Ishikawa (cell line): Measurements from ENCODE around the gene MARK3.

Source experiments
- CEBPB ChIP-seq: IDR thresholded peaks from 2 replicates; pipeline ENCODE4 v1.6.1; 2012
- CREB1 ChIP-seq: IDR thresholded peaks from 2 replicates; pipeline ENCODE4 v1.6.1; 2012; ENCODE audit warnings: low read depth
- EP300 ChIP-seq: IDR thresholded peaks from 2 replicates; pipeline ENCODE4 v1.6.1; 2012; ENCODE audit warnings: borderline replicate concordance
- MAX ChIP-seq: IDR thresholded peaks from 2 replicates; pipeline ENCODE4 v1.6.1; 2012
- RAD21 ChIP-seq: IDR thresholded peaks from 2 replicates; pipeline ENCODE4 v1.6.1; 2012; ENCODE audit warnings: low read depth
- REST ChIP-seq: IDR thresholded peaks from 2 replicates; pipeline ENCODE4 v1.6.1; 2012; ENCODE audit warnings: low read depth, mild to moderate bottlenecking
- TAF1 ChIP-seq: IDR thresholded peaks from 2 replicates; pipeline ENCODE4 v1.6.1; 2012; ENCODE audit warnings: low read depth, mild to moderate bottlenecking
- TCF12 ChIP-seq: IDR thresholded peaks from 2 replicates; pipeline ENCODE4 v1.6.1; 2012; ENCODE audit warnings: low read depth
- TEAD4 ChIP-seq: IDR thresholded peaks from 2 replicates; pipeline ENCODE4 v1.6.1; 2012
- USF1 ChIP-seq: IDR thresholded peaks from 2 replicates; pipeline ENCODE4 v1.6.1; 2012
- YY1 ChIP-seq: IDR thresholded peaks from 2 replicates; pipeline ENCODE4 v1.6.1; 2012; ENCODE audit warnings: low read depth

DNA sequence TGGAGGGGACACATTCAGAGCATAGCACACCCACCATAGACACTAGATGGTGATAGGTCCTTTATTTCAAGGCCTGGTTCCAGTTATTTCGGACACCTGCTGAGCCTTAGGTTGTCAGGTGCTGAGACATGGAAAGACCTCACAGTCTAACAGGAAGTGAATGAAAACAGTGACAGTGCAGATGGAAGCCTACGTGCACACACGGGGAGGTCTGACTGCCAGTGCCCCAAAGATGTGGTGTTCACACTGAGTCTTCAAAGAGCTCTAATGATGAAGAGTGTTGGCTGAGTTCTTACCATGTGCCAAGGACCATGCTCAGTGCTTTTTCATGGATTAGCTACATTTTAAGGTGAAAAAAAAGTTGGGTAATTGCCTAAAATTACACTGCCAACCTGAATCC, 90.8 kb downstream of the MARK3 start:
- TF ChIP-seq REST (no peak), RAD21 (no peak), MAX (no peak), TAF1 (no peak), CEBPB (no peak), EP300 (no peak), YY1 (no peak), TEAD4 (no peak), CREB1 (no peak), TCF12 (no peak), USF1 (no peak)
